Germinal center (tissue), 1 donor: ENCODE measurements around the gene INO80D.
"Not testable (repeated sequence)": the region's sequence is repeated elsewhere in the genome, so short reads cannot be mapped to it uniquely, and the experiment has no call there.

Experiments used
- DNase-seq: peaks from one replicate; pipeline ENCODE4 v3.0.0; 2012; ENCODE audit warnings: mixed read lengths, low spot score

Gene INO80D

GRCh38 chr2:206083602-206084438, 2.2 kb downstream of the INO80D start:
- peak; percentile 14 for DNase-seq

GRCh38 chr2:206082298-206082843, 3.6 kb downstream of the INO80D start:
- no peak for DNase-seq

GRCh38 chr2:206080927-206081326, 5.0 kb downstream of the INO80D start:
- DNase-seq, result no peak

GRCh38 chr2:206079699-206080465, 6.1 kb downstream of the INO80D start:
- no peak for DNase-seq

- not testable (repeated sequence) for DNase-seq
Observed at GRCh38 chr2:206077879-206078278, 8.1 kb downstream of the INO80D start.

- no peak for DNase-seq
Observed at GRCh38 chr2:206075113-206075512, 10.9 kb downstream of the INO80D start.

- DNase-seq, result no peak
Observed at GRCh38 chr2:206071807-206072206, 14.2 kb downstream of the INO80D start.

GRCh38 chr2:206069417-206069816, 16.6 kb downstream of the INO80D start:
- no peak for DNase-seq

- DNase-seq, result no peak
Observed at GRCh38 chr2:206068207-206068606, 17.8 kb downstream of the INO80D start.

GRCh38 chr2:206064077-206064476, 21.9 kb downstream of the INO80D start:
- DNase-seq, result no peak

- no peak for DNase-seq
Observed at GRCh38 chr2:206063635-206064034, 22.3 kb downstream of the INO80D start.

- DNase-seq, result no peak
Observed at GRCh38 chr2:206062724-206063123, 23.2 kb downstream of the INO80D start.

- no peak for DNase-seq
Observed at GRCh38 chr2:206056286-206056685, 29.7 kb downstream of the INO80D start.

- no peak for DNase-seq
Observed at GRCh38 chr2:206054952-206055351, 31.0 kb downstream of the INO80D start.

GRCh38 chr2:206051912-206052311, 34.1 kb downstream of the INO80D start:
- no peak for DNase-seq

- no peak for DNase-seq
Observed at GRCh38 chr2:206049392-206049791, 36.6 kb downstream of the INO80D start.

GRCh38 chr2:206045251-206045650, 40.7 kb downstream of the INO80D start:
- DNase-seq, result no peak

GRCh38 chr2:206040525-206040924, 45.4 kb downstream of the INO80D start:
- DNase-seq, result no peak

- not testable (repeated sequence) for DNase-seq
Observed at GRCh38 chr2:206035393-206035792, 50.6 kb downstream of the INO80D start.

- not testable (repeated sequence) for DNase-seq
Observed at GRCh38 chr2:206033452-206033851, 52.5 kb downstream of the INO80D start.

- no peak for DNase-seq
Observed at GRCh38 chr2:206031950-206032567, 53.9 kb downstream of the INO80D start.

- no peak for DNase-seq
Observed at GRCh38 chr2:206031162-206031784, 54.7 kb downstream of the INO80D start.
